ENCODE measurements around the gene ZKSCAN3.
A peak's percentile ranks its signal among the peaks of the same experiment; 100 is the strongest.

- TF ChIP-seq EZH2phosphoT487 (IDR thresholded peaks at IDR 0.05; ENCODE audit: borderline replicate concordance) (no peak), FOSL1 (IDR thresholded peaks at IDR 0.05; ENCODE audit: low read depth) (peak; percentile 53), CTCF (IDR thresholded peaks at IDR 0.05 in 2 of 3, conservative IDR thresholded peaks at IDR 0.05 in 1 of 3; ENCODE audit: borderline replicate concordance in 1 of 3, insufficient read depth in 1 of 3, low read depth in 2 of 3, low read length in 2 of 3) (no peak), POLR2A (IDR thresholded peaks at IDR 0.05; ENCODE audit: borderline replicate concordance, extremely low read depth, insufficient read depth, insufficient read length) (peak; percentile 94), SP1 (IDR thresholded peaks at IDR 0.05; ENCODE audit: low read depth) (peak; percentile 57), POLR2AphosphoS5 (IDR thresholded peaks at IDR 0.05; ENCODE audit: low read depth, low read length) (peak; percentile 84), ZNF274 (IDR thresholded peaks at IDR 0.05; ENCODE audit: low read depth, low read length) (no peak), ZFX (IDR thresholded peaks at IDR 0.05) (no peak), EZH2 (IDR thresholded peaks at IDR 0.05) (no peak)
- TF ChIP-seq, protein P1, sequence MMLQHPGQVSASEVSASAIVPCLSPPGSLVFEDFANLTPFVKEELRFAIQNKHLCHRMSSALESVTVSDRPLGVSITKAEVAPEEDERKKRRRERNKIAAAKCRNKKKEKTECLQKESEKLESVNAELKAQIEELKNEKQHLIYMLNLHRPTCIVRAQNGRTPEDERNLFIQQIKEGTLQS (IDR thresholded peaks at IDR 0.05), result no peak
These were observed 14.0 kb upstream of the ZKSCAN3 start, which contains the start of gene ZSCAN31 for GRCh38 chr6:28335564-28336283.

All from HCT116 (cell line).